Activated CD4-positive, alpha-beta T cell treated with anti-CD3 and anti-CD28 coated beads, Interleukin-2, Interleukin-6, amounts not matched to agents 100 ng/mL and 50 ng/mL, durations not matched to agents 16 hours and 8 hours (primary cell): ENCODE results near the gene REEP2.

Experiments used
- DNase-seq: peaks from one replicate; pipeline ENCODE4 v3.0.0-alpha.2; 2020

The REEP2 gene

DNA sequence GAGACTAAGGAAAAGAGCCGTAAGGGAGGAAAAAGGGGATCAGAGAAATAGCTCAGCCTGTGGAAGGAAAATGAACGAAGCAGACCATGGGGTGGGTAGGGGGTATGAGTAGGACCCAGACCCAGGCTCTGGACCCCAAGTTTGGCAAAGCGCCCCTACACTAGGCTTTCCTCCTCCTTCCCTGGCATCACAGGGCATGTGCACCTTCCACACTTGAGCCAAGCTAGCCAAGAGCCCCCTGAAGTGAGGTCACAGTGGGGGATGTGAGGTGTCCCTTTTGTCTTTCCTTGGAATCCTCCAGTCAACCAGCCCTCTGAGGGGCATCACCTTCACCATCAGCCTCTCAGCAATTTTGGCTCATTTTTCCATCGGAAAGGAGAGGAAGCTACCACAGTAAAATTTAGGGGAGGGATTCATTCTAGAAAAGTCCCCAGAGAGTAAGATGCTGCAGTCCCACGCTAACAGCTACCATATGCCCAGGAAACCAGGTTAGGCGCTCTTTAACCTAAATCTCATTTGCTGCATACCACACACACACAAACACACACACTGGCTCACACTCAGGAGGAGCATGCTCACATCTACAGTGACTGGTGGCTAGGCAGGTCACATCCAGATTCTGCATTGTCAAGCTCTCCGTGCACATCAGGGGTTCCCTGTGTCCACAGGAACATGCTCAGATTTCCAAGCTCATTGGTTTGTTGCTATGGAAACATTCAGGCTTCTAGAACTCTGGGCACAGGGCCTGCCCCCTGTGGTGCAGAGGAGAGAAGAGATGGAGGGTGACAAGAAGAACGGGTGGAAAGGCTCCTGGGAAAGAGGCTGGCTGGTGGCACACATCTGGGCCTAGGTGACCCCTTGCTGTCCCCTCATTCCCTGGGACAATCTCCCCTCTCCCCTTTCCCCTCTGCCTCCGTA is 9.9 kb downstream of the REEP2 start:
- DNase-seq = no peak

DNA sequence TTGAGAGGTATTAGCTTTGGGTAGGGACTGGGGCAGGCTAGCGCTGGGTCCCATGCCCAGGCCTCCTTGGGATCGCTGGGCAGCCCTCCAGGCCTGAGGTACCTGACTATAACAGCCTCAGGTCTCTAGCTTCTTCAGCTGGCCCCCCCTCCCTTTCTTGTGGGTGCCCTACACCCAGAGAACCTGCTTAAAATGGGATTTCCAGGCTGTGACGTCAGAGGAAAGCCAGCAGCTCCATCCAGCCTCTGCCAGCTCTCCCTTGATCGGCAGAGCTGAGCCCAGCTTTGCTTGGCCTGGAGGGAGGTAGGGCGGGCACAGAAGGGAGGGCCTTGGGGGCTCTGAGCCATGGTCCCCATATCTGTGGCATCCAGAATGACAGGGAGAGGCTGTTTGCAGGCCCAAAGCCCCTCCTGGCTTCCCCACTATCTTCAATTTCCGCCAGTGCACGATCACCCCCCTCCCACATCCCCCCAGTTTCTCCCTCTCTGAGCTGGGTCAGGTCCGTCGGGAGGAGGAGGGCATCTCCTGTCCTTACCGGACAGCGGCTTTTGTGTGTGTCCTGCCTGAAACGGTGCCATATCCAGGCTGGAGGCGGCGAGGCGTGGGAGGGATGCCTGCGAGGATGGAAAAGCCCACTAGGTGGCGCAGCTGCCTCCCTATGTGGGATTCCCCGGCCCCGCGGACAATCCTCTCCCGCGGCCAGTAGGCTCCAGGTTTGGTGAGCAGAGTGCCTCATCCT is 10.8 kb downstream of the REEP2 start:
- DNase-seq = peak; percentile 86

DNA sequence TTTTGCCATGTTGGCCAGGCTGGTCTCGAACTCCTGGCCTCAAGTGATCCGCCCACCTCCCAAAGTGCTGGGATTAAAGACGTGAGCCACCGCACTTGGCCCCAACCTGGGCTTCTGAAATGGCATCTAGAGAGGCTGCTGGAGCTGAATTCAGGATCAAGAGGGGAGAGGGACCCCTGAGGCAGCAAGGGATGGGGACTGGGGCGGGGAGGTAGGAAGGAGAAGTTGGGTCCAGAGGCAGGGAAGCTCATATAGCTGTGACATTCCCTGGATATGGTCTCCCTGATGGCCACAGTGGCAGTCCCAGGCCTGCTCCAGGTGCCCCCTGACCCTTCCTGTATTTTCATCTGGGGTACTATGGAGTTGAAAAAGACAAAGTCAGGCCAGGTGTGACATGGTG is 12.1 kb downstream of the REEP2 start:
- no peak for DNase-seq

DNA sequence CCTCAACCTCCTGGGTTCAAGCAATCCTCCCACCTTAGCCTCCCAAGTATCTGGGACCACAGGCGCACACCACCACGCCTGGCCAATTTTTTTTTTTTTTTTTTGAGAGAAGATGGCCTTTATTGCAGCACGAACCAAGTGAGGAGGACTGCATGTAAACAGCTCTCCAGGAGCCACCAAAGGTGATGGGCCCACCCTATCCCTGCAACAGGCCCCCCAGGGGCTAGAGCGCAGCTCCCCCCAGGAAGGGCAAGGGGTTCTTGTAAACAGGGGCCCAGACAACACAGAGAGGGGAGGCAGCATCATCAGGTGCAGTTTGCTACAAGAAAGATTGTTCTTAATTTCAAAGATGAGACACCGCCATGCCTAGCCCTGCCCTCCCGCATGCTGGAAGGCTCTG is 13.9 kb downstream of the REEP2 start:
- DNase-seq = no peak

DNA sequence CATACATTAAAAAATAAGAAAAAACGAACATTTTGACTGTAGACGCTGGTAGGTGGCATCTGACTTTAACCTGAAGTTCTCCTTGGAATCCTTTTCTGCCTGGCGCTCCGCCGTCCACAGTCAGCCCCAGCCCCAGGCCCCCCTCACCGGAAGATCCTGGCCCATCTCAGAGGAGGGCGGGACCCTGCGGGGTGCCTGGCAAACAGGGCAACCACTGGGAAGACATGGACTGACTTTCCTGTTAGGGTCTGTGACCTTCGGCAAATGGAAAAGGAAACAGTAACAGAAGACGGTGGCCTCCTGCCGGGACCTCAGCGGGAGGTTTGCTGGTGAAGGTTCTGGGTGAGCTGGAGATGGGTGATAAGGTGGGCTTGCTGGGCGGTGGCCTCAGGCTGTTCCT is 14.7 kb downstream of the REEP2 start:
- DNase-seq = no peak

DNA sequence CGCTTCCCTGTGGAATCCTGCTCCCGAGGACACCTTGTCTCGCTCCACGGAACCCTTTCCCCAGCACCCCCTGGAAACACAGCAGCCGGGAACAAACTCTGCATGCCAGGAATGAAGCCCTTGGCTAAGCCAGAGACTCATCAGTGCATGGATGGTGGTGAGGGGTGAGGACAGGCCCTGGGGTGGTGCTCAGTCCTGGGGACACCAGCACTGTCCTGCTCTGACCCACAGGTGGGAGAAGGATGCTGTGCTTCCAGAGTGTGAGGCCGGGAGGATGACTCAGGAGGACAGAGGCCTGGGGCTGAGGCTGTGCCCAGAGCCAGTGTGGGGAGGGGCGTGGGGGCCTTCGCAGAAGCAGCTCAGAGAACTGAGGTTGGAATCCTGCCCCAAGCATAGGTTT is 15.3 kb downstream of the REEP2 start:
- no peak for DNase-seq

DNA sequence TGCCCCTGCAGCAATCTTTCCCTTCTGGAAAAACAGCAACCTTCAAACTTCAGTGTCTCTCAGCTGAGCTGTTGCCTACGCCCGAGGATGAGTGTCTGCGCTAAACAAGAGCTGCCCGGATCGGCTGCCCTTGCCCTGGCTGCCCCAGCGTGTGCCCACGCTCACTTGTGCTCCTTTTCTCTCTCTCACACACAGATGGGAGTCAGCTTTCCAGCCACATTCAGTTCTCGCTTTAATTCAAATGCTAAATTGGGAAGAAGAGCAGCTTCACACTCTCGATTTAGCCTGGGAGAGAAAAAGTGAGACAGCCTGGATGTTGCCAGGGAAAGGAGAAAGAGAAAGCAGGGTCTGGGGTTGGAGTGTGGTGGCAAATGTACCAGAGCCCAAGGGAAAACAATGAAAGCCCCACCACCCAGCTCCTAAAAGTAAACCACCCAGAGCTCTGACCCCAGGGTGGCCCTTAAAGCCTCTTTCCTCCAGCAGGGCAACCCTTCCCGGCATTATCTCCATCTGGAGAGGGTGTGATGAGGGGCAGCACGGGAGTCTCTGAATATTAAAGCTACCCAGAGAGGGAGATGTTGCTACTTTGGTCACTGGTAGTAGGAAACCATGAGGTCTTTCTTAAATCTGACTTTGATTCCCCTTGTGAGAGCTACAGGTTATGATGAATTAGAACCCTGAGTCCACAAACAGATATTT is 16.5 kb downstream of the REEP2 start:
- DNase-seq = no peak

DNA sequence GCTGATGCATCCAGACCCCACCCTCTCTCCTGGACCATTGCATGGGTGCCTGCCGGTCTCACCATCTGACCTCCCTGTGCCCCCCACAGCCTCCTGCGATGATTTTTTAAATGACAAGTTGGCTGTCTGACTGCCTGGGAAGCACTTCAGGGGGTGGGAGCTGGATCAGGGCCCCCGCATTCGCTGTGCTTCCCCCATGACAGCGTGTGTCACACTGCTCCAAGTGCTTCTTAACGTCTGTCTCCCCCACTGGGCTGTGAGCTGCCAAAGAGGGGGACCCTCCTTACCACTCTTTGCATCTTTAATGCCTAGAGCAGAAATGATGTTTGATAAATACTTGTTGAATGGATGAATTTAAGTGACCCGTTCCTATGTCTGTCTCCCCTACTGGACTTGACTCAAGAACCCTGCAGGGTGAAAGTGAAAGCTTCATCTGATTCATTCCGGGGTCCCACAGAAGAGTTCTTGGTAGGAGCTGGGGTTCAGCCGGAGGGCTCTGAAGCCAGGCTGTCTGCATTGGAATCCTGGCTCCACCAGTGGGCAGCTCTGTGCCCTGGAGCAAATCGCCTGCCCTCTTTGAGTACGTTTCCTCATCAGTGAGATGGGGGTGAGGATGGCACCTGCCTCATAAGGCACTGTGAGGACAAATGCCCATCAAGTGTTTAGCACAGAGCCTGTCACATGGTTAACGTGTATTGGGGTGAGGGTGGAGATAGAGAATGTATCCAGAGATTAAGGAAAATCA is 18.8 kb downstream of the REEP2 start:
- no peak for DNase-seq

DNA sequence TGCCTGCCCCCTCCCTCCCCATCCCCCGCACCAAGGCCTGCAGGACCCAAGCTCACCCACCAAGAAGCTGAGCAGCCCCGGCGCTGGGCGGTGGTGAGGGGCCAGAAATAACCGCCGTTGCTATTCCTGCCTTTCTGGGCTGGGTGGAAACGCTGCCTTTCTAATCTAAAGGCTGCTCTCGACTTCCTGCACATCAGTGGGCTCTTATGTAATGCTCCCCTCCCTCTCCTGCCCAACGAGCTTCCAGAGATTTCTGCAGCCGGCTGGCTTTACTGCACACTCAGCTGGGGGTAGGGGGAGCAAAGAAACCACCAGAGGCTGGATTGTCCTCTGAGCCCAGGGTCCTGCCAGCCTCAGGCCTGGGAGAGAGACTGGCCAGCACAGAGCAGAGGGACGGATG is 19.5 kb downstream of the REEP2 start:
- no peak for DNase-seq

DNA sequence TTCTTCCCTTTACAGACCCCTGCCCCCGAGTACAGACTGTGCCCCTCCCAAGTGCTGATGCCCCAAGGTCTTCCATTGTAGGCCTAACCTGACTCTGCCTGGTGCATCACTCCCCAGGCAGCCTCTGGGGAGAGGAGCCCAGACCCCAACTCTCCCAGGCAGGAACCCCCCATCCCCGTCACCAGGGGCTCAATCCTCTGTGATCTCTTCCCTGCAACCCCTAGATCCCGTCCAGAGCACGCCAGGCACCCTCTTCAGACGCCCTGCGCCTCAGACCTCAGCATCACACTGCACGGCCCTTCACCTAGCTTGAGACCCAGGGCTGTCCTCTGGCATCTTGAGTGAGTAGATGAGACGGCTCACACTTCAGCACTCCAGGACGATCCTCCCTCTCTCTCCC is 20.0 kb downstream of the REEP2 start:
- no peak for DNase-seq

DNA sequence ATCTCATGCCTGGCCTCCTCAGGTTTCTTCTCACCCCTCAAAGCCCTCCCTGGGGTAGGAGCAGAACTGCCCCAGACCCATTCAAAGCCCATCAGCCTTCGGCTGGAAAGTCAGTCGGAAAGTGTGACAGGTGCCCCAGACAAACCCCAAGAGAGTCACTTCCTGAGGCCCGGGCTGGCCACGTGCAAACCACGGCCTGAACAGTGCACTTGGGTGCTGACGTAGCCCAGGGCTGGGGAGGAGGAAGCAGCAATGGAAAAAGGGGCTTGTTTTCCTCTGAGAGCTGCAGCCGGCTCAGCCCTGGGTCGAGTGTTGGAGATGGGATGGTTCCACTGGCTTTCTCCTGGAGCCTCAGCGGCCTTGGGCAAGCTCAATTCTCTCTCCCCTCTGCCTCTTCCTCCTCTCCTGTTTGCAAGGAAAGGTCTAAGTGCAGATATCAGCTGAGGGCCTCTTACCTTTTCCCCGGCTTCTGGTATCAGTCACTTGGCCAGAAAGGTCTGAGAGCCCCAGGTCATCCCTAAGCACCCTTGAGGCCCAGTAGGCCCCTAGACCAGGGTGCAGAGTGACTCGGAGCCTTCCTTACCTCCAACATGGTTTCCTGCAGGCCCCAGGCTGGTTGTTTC is 20.6 kb downstream of the REEP2 start:
- peak; percentile 87 for DNase-seq

DNA sequence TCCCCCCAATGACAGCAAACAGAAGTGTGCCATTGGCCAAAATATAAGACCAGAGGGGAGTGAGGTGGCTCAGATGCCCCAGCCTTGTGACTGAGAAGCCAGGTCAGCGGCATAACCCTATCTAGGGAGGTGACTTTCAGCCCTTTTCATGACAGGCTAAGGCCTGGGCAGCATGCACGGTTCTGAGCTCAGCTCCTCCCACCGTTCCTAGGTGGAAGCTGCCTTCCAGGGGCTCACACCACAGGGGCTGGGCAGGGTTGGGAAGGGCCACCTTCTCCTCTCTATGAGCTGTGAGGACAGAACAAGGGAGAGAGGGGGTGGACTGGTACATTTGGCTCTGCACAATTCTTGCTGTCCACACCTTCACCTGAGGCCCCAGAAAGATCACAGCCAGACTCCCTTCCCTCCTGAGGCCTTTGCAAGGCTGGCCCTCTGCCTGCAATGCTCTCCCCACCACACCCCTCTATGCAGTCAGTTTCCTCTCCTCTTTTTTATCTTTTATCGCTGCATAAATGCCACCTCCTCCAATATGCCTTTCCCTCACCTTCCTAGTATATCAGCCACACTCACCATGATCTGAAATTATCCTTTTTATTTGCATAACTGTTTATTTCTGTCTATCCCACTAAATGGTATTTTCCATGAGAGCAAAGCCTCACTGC is 21.3 kb downstream of the REEP2 start:
- DNase-seq = no peak

DNA sequence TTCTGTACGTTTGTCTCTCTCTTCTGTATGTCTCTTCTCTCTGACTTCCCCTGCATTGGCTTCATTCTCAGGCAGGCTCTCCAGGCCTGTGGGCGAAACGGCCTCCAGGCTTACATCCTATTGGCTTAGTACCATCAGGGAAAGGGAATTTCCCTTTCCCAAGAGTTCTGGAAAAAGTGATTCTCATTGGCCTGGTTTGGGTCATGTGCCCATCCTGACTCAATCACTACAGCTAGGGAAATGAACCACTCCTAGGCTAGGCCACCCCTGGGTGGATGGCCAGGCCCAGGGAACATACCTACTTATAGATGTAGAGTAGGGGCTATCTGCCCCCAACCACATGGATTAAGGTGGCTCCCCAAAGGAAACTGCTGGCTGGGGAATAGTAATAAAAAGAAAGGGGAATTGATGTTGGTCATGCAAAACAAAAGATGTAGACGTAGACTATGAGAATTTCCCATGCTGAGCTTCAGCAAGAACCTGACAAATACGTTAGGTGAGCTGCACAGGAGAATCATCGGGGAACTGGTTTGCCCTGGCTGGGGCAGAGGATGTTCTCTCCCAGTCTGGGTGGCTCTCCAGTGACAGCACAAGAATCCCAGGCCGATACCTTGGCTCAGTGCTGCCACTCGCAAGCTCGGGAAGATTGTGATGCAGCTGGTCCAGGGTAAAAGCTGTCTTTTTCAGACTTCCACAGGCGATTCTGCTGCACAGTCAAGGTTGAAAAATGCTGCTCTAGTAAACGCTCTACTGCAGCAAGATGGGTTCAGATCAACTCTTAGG is 22.7 kb downstream of the REEP2 start:
- DNase-seq = no peak

DNA sequence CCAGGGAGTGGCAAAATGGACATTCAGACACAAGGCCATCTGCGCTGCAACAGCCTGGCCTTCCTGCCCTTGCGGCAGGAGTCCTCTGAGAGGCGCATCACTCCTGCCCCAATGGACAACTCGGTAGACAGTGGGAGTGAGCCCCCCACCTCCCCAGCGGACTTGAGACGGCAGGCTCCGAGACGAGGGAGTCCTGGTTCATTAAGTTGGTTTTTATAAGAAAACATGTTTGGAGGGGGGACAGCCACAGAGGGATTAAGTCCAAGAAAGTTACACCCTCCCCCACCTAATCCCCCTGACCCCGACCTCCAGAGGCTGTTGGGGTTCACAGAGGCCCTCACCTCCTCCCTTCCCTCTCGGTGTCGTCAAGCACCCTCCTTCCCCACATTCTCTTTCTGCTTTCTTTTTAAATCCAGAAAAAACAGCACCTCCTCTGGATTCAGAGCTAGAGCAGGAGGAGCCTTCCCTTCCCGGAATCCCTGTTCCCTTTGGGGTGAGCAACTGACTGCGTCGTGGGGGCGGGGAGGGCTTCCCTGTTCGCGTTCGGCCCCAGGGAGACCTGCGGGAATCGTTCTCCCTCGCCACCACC is 24.7 kb downstream of the REEP2 start:
- DNase-seq = no peak

DNA sequence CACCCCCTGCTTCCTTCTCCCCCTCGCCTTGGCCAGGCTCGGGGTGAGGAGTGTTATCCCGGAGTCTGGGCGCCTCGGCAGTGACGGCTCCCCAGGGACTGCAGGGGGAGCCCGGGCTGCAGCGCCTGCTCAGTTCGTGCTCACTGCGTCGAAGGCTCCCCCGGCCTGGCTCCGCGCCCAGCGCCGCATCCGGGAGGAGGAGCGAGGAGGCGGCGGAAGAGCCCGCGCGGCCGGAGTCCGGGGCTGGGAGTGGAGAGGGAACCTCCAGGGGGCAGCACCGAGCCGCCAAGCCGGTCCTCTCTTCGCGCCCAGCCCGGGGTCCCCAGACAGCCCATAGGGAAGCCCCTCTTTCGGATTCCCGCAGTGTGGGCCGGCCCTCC is 25.1 kb downstream of the REEP2 start:
- DNase-seq = peak; percentile 96

DNA sequence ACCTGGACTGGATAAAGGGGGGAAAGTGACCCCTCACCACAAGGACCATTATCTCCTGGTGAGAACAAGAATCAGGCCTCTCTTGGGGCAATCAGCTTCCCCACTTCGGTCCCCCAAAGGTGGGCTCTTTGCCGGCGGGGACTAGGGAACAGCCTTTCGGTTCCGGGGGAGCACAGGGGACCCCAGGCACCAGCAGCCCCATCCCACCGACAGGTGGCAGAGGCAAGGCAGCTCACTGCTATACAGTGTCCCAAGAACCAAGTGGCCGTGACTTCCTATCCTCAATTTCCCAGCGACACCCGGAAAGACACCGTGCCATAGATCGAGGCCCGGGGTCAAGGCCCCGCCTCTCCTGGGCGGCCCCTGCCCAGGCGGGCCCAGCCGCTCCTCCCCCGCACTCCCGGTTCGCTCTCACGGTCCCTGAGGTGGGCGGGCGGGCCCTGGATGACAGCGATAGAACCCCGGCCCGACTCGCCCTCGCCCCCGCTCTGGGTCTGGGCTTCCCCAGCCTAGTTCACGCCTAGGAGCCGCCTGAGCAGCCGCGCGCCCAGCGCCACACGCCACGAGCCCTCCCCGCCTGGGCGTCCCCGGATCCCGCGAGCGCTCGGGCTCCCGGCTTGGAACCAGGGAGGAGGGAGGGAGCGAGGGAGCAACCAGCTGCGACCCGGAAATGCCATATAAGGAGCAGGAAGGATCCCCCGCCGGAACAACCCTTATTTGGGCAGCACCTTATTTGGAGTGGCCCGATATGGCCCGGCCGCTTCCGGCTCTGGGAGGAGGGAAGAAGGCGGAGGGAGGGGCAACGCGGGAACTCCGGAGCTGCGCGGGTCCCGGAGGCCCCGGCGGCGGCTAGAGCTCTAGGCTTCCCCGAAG is 25.8 kb downstream of the REEP2 start:
- peak; percentile 98 for DNase-seq

DNA sequence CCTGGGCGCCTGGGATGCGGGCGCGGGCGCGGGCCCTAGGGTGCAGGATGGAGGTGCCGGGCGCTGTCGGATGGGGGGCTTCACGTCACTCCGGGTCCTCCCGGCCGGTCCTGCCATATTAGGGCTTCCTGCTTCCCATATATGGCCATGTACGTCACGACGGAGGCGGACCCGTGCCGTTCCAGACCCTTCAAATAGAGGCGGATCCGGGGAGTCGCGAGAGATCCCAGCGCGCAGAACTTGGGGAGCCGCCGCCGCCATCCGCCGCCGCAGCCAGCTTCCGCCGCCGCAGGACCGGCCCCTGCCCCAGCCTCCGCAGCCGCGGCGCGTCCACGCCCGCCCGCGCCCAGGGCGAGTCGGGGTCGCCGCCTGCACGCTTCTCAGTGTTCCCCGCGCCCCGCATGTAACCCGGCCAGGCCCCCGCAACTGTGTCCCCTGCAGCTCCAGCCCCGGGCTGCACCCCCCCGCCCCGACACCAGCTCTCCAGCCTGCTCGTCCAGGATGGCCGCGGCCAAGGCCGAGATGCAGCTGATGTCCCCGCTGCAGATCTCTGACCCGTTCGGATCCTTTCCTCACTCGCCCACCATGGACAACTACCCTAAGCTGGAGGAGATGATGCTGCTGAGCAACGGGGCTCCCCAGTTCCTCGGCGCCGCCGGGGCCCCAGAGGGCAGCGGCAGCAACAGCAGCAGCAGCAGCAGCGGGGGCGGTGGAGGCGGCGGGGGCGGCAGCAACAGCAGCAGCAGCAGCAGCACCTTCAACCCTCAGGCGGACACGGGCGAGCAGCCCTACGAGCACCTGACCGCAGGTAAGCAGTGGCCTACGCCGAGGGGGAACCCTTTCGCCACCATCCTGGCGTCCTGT is 26.6 kb downstream of the REEP2 start, which contains the start of gene EGR1:
TSS of gene EGR1 (plus strand) at position 219 of the 864 bp plus-strand sequence. CDS start at position 502, 283 bp downstream.
- DNase-seq = peak; percentile 94

DNA sequence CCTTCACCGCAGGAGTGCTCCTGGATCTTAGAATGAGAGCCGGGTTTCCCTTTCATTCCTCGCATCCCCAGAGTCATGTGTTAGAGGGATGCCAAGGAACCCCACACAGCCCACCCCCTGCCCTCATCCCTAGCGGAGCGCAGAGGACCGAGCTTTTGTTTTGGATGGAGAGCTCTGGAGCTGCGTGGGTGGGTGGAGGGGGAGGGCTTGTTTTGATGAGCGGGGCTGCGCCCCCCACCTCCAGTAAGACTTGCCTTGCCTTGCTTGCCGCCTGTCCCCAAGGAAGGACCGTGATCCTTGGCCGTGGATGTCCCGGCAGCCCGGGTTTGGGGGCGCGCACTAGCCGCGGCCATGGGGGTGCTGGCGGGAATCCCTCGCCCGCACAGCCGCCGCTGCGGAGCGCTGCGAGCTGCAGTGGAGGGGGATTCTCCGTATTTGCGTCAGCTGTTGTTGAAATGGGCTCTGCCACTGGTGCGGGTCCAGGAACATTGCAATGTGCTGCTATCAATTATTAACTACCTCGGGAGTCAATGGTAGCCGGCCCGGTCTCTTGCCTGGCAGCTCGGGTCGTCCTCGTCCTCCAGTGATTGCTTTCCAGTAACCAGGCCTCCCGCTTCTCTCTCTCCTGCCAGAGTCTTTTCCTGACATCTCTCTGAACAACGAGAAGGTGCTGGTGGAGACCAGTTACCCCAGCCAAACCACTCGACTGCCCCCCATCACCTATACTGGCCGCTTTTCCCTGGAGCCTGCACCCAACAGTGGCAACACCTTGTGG is 27.5 kb downstream of the REEP2 start:
- DNase-seq = no peak
